Sigmoid colon (tissue), 7 donors: ENCODE results near the gene IMPG1. TPM values are rescaled to one million over a fixed set of nuclear protein-coding genes. Genes with fewer than 3 reads are reported as not detected.

ENCODE experiments used
- DNase-seq: peaks from one replicate; pipeline ENCODE4 v3.0.0-alpha.2; 2019
- H3K27ac ChIP-seq, 4 donors: fragments of 200-600 bp; sonication (generic); one replicate each; pipeline ENCODE4 v1.5.1; 2016 to 2019; ENCODE audit warnings: mild to moderate bottlenecking in 1 of 4
- H3K27me3 ChIP-seq, 3 donors: fragments of 200-600 bp; sonication (generic); one replicate each; pipeline ENCODE4 v1.5.1; 2019; ENCODE audit warnings: mild to moderate bottlenecking in 1 of 3
- H3K36me3 ChIP-seq, 4 donors: fragments of 200-600 bp; sonication (generic); one replicate each; pipeline ENCODE4 v1.5.1; 2016 to 2019
- H3K4me1 ChIP-seq, 4 donors: fragments of 200-600 bp; sonication (generic); one replicate each; pipeline ENCODE4 v1.5.1; 2017 to 2019
- H3K4me3 ChIP-seq, 4 donors: fragments of 200-600 bp; sonication (generic); one replicate each; pipeline ENCODE4 v1.5.1; 2017 to 2019; ENCODE audit warnings: mild to moderate bottlenecking in 2 of 4, moderate library complexity in 1 of 4
- H3K9me3 ChIP-seq, 4 donors: fragments of 200-600 bp in 3 of 4; sonication (generic) in 3 of 4; one replicate each; pipeline versions ENCODE4 v1.5.1 to v1.6.1; 2013 to 2019
- EP300 ChIP-seq, 4 donors: sonication (generic); formaldehyde crosslinking; IDR thresholded peaks; one replicate each; pipeline ENCODE4 v1.6.1; 2017; ENCODE audit warnings: antibody characterized with exemption in 4 of 4
- POLR2A ChIP-seq, 2 donors: fragments of 450-650 bp; IDR thresholded peaks; one replicate each; pipeline ENCODE4 v1.6.1; 2016; ENCODE audit warnings: antibody characterized with exemption in 2 of 2, mild to moderate bottlenecking in 2 of 2, moderate library complexity in 2 of 2
- POLR2AphosphoS5 ChIP-seq, 4 donors: sonication (generic); formaldehyde crosslinking; IDR thresholded peaks; one replicate each; pipeline ENCODE4 v1.6.1; 2017; ENCODE audit warnings: antibody characterized with exemption in 4 of 4
- WGBS, 2 donors: extraction: QIAGEN DNeasy Blood & Tissue Kit; methylation state at CpG; one replicate each; pipeline ENCODE4 v1.1.7; 2013; 5-methylcytosine and 5-hydroxymethylcytosine counted together
- intact Hi-C: fragments of 100-400 bp; cut with DNase I; formaldehyde crosslinking; loops from one replicate; pipeline ENCODE4 v1.15.1; 2023
- polyA plus RNA-seq, 3 donors: library from polyadenylated mRNA; stranded (reverse); fragments of 200-250 nt; gene quantifications; one replicate each; pipeline ENCODE4 v1.2.3, GENCODE V29; 2013
- total RNA-seq, 4 donors: library from RNA; depleted of rRNA; stranded (reverse); fragments of >200 nt; gene quantifications; one replicate each; pipeline ENCODE4 v1.1.0, GENCODE V29; 2016
- TF ChIP-seq, protein P1 (sequence below), 4 experiments: fragments of 450-650 bp in 3 of 4; fragments of 200-600 bp in 1 of 4; IDR thresholded peaks; one replicate each; pipeline ENCODE4 v1.5.1; 2016 to 2019; ENCODE audit warnings: antibody characterized with exemption in 4 of 4, mild to moderate bottlenecking in 3 of 4, moderate library complexity in 2 of 4
- donor health status: healthy with polysubstance abuse.
- donor health status: Bipolar disorder and iron deficiency.
- donor health status: healthy.

Gene IMPG1
- total and polyA plus RNA-seq, 7 donors = not detected

DNA sequence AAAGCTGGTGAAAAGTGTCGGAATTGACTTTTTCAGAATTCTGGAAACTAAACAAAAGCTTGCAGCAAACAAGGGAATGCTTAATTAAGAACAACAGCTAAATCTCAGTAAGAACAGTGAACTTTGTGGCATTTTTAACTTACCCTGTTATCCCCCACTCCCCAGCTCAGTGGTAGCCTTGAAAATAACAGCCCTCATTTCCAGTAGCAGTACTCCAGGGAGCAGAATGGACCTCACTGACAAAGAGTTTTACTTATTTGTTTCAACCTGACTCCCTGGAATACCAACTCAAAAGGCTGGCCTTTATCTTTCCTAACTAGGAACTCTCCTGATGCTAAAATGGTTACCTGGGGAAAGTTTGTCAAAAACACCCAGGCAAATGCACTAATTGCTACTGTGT, 108.9 kb downstream of the IMPG1 start:
- no peaks in the 10 kb centered on the region for H3K36me3 ChIP-seq
- TF ChIP-seq POLR2A (IDR thresholded peaks at IDR 0.05) (no peak), POLR2AphosphoS5 (IDR thresholded peaks at IDR 0.05) (no peak), EP300 (IDR thresholded peaks at IDR 0.05) (no peak)
- TF ChIP-seq, protein P1, sequence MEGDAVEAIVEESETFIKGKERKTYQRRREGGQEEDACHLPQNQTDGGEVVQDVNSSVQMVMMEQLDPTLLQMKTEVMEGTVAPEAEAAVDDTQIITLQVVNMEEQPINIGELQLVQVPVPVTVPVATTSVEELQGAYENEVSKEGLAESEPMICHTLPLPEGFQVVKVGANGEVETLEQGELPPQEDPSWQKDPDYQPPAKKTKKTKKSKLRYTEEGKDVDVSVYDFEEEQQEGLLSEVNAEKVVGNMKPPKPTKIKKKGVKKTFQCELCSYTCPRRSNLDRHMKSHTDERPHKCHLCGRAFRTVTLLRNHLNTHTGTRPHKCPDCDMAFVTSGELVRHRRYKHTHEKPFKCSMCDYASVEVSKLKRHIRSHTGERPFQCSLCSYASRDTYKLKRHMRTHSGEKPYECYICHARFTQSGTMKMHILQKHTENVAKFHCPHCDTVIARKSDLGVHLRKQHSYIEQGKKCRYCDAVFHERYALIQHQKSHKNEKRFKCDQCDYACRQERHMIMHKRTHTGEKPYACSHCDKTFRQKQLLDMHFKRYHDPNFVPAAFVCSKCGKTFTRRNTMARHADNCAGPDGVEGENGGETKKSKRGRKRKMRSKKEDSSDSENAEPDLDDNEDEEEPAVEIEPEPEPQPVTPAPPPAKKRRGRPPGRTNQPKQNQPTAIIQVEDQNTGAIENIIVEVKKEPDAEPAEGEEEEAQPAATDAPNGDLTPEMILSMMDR (IDR thresholded peaks at IDR 0.05) = no peak
- intact Hi-C loops = no loop called here
- no peak for DNase-seq
- no peaks in the 10 kb centered on the region for H3K4me1 ChIP-seq
- H3K9me3 ChIP-seq = no peaks in the 10 kb centered on the region
- no peaks in the 10 kb centered on the region for H3K27me3 ChIP-seq
- no peak overlapping the region for H3K27ac ChIP-seq
- WGBS, 2 donors = 92 to 93% methylated on average over 1 of the region's 1 CpG
- no peak overlapping the region for H3K4me3 ChIP-seq

DNA sequence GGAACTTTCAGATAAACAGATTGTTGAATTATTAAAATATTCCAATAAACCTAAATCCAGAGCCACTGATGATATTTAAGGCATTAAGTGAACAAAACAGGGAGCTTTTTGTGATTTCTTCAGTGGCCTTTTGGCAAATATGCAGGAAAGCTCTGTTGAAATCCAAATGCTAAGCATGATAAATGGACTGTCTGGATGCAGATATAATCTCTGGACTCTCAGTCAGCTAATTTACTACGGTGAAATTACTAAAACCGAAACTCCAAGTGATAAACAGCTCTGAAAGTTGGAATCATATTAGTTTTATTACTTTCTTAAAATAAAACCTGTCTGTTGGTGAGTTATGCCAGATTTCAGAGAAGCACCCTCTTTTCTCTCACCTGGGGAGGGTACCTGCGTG, 120.3 kb downstream of the IMPG1 start:
- Histone ChIP-seq H3K36me3 (no peaks in the 10 kb centered on the region), H3K27me3 (no peaks in the 10 kb centered on the region), H3K4me1 (no peaks in the 10 kb centered on the region), H3K27ac (no peak overlapping the region), H3K9me3 (no peaks in the 10 kb centered on the region), H3K4me3 (no peak overlapping the region)
- WGBS, 2 donors = 59 to 61% methylated on average over 3 of the region's 3 CpGs
- TF ChIP-seq EP300 (IDR thresholded peaks at IDR 0.05) = no peak
- TF ChIP-seq, protein P1 (IDR thresholded peaks at IDR 0.05) = peak in 1 of 4 experiments; percentile 5
- no peak for TF ChIP-seq POLR2A (IDR thresholded peaks at IDR 0.05)
- TF ChIP-seq POLR2AphosphoS5 (IDR thresholded peaks at IDR 0.05) = no peak
- DNase-seq = no peak
- intact Hi-C loops = no loop called here

DNA sequence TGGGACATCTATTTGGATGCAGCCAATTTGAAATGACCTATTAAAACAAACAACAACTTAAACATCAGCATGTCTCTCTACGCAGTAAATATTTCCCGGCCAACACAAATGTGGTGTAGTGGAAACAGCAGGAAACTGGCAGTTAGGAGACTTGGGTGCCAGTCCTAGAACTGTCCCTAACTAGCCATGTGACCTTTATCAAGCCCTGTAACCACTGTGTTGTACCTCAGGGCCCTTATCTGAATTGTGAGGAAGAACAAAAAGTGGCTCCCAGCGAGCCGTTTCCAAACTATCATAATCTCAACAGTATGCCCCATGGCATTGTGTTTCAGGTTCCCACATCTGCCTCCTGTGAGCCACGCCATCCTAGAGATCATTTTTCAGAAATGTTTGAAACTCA, 124.5 kb downstream of the IMPG1 start:
- Histone ChIP-seq H3K36me3 (no peaks in the 10 kb centered on the region), H3K9me3 (no peaks in the 10 kb centered on the region), H3K4me3 (no peak overlapping the region), H3K27ac (no peak overlapping the region), H3K27me3 (no peaks in the 10 kb centered on the region), H3K4me1 (no peaks in the 10 kb centered on the region)
- intact Hi-C loops = no loop called here
- no peak for DNase-seq
- TF ChIP-seq, protein P1 (IDR thresholded peaks at IDR 0.05) = no peak
- TF ChIP-seq POLR2AphosphoS5 (IDR thresholded peaks at IDR 0.05) (no peak), POLR2A (IDR thresholded peaks at IDR 0.05) (no peak), EP300 (IDR thresholded peaks at IDR 0.05) (no peak)
- 80 to 89% methylated on average over 5 of the region's 5 CpGs for WGBS, 2 donors

DNA sequence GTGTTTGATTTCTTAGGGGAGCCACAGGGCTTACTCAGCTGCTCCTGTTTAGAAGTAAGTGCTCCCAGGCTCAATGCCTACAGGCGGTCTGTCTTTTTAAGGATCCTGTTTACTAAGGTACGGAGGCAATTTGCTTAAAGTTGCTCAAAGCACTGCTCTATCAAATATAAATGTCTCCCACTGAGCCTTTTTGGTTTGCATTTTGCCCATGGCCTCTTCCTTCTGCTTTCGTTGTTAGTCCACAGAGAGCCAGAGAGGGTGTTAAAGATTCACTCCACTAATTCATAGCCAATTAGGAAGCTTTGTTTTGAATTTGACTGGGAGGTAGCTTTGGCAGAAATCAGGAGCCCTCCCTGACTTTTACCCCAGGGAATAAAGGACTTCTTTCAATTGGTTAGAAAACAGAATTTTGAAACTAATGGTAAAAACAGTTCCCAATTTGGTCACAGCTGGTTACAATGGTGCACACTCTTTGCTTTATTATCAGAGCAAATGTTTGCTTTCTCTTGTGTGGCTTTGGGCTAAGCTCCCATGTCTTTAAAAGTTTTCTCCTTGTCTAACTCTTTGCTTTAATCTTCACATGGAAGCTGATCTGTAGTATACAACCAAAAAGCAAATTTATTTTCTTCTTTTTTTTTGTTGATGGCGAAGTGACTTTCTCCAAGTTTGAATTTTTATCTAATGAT, 126.2 kb downstream of the IMPG1 start:
- no peak for TF ChIP-seq POLR2AphosphoS5 (IDR thresholded peaks at IDR 0.05)
- TF ChIP-seq, protein P1 (IDR thresholded peaks at IDR 0.05) = no peak
- TF ChIP-seq POLR2A (IDR thresholded peaks at IDR 0.05) = no peak
- TF ChIP-seq EP300 (IDR thresholded peaks at IDR 0.05) = no peak

DNA sequence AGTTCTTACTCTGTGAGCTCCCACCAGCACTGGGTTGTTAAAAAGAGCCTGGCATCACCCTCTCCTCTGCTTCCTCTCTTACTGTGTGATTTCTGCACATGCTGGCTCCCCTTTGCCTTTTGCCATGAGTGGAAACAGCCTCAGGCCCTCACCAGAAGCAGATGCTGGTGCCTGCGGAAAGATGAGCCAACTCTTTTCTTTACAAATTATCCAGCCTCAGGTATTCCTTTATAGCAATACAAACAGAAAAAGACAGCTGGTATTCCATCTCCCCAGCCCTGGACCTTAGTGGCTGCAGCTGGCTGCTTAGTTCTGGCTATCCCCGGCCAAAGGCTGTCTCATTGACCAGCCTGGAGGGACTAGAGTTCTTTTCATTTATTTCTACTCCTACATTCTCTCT, 129.1 kb downstream of the IMPG1 start:
- no peak for DNase-seq
- Histone ChIP-seq H3K27me3 (no peaks in the 10 kb centered on the region), H3K27ac (no peak overlapping the region), H3K4me1 (no peaks in the 10 kb centered on the region), H3K9me3 (no peaks in the 10 kb centered on the region), H3K36me3 (no peaks in the 10 kb centered on the region), H3K4me3 (no peak overlapping the region)
- 83 to 88% methylated on average over 2 of the region's 2 CpGs for WGBS, 2 donors
- TF ChIP-seq, protein P1 (IDR thresholded peaks at IDR 0.05) = no peak
- TF ChIP-seq POLR2A (IDR thresholded peaks at IDR 0.05) (no peak), EP300 (IDR thresholded peaks at IDR 0.05) (no peak), POLR2AphosphoS5 (IDR thresholded peaks at IDR 0.05) (no peak)
- intact Hi-C loops = no loop called here

More for the DNA sequence above, 126.2 kb downstream of the IMPG1 start:
- Histone ChIP-seq H3K4me3 (no peak overlapping the region), H3K4me1 (no peaks in the 10 kb centered on the region), H3K27me3 (no peaks in the 10 kb centered on the region), H3K27ac (no peak overlapping the region), H3K36me3 (no peaks in the 10 kb centered on the region), H3K9me3 (no peaks in the 10 kb centered on the region)
- 49 to 50% methylated on average over 4 of the region's 4 CpGs for WGBS, 2 donors
- intact Hi-C loops = no loop called here
- DNase-seq = no peak
